ENCODE measurements around the gene NDUFAF2. TPM values are rescaled to one million over a fixed set of nuclear protein-coding genes. Genes with fewer than 3 reads are reported as not detected.

NDUFAF2 gene
- total RNA-seq, 4 donors from 2014 or later: 16.0 to 24.1 (median 20.2) TPM

GRCh38 chr5:60997721-60998120 lies 52.7 kb downstream of the NDUFAF2 start:
- Histone ChIP-seq H3K9me3 (no peaks in the 10 kb centered on the region), H3K36me3 (no peaks in the 10 kb centered on the region), H3K4me1 (no peaks in the 10 kb centered on the region), H3K27me3 (no peaks in the 10 kb centered on the region), H3K27ac (no peak overlapping the region), H3K4me3 (replicated peaks in 1 of 3) (no peak overlapping the region)
- WGBS, 2 donors: 85 to 88% methylated on average over 1 of the region's 1 CpG
- no peak for TF ChIP-seq POLR2A (IDR thresholded peaks at IDR 0.05)
- no peak for TF ChIP-seq CTCF (IDR thresholded peaks at IDR 0.05)
- intact Hi-C loops (cut with DNase I): no loop called here
- DNase-seq: no peak

- TF ChIP-seq CTCF (IDR thresholded peaks at IDR 0.05): no peak
- no peak for TF ChIP-seq POLR2A (IDR thresholded peaks at IDR 0.05)
- Histone ChIP-seq H3K4me3 (replicated peaks in 1 of 3) (no peak overlapping the region), H3K27ac (no peak overlapping the region), H3K27me3 (no peaks in the 10 kb centered on the region), H3K4me1 (no peaks in the 10 kb centered on the region), H3K36me3 (no peaks in the 10 kb centered on the region), H3K9me3 (no peaks in the 10 kb centered on the region)
- DNase-seq: no peak
- intact Hi-C loops (cut with DNase I): no loop called here
Measured at GRCh38 chr5:61000887-61001286, 55.9 kb downstream of the NDUFAF2 start.

GRCh38 chr5:61001647-61002046 lies 56.6 kb downstream of the NDUFAF2 start:
- TF ChIP-seq POLR2A (IDR thresholded peaks at IDR 0.05) (no peak), CTCF (IDR thresholded peaks at IDR 0.05) (no peak)

GRCh38 chr5:61002611-61003355 lies 57.8 kb downstream of the NDUFAF2 start:
- no peak for TF ChIP-seq POLR2A (IDR thresholded peaks at IDR 0.05)
- TF ChIP-seq CTCF (IDR thresholded peaks at IDR 0.05): no peak
- H3K27ac ChIP-seq: no peak overlapping the region
- no peaks in the 10 kb centered on the region for H3K36me3 ChIP-seq
- no peaks in the 10 kb centered on the region for H3K27me3 ChIP-seq
- DNase-seq: no peak
- intact Hi-C loops (cut with DNase I): no loop called here
- no peaks in the 10 kb centered on the region for H3K4me1 ChIP-seq
- H3K9me3 ChIP-seq: no peaks in the 10 kb centered on the region
- WGBS, 2 donors: 69 to 73% methylated on average over 4 of the region's 4 CpGs
- H3K4me3 ChIP-seq (replicated peaks in 1 of 3): no peak overlapping the region

More at GRCh38 chr5:61001647-61002046, 56.6 kb downstream of the NDUFAF2 start:
- no peaks in the 10 kb centered on the region for H3K9me3 ChIP-seq
- H3K4me3 ChIP-seq (replicated peaks in 1 of 3): no peak overlapping the region
- H3K4me1 ChIP-seq: no peaks in the 10 kb centered on the region
- intact Hi-C loops (cut with DNase I): no loop called here
- whole genome bisulfite sequencing, 2 donors: 93 to 97% methylated on average over 3 of the region's 3 CpGs
- no peak for DNase-seq
- no peaks in the 10 kb centered on the region for H3K27me3 ChIP-seq
- H3K36me3 ChIP-seq: no peaks in the 10 kb centered on the region
- H3K27ac ChIP-seq: no peak overlapping the region

- Histone ChIP-seq H3K4me1 (no peaks in the 10 kb centered on the region), H3K9me3 (no peaks in the 10 kb centered on the region), H3K27me3 (no peaks in the 10 kb centered on the region), H3K4me3 (replicated peaks in 1 of 3) (no peak overlapping the region), H3K27ac (no peak overlapping the region), H3K36me3 (no peaks in the 10 kb centered on the region)
- TF ChIP-seq POLR2A (IDR thresholded peaks at IDR 0.05): no peak
- TF ChIP-seq CTCF (IDR thresholded peaks at IDR 0.05): no peak
- DNase-seq: no peak
- intact Hi-C loops (cut with DNase I): no loop called here
Measured at GRCh38 chr5:61004448-61004847, 59.4 kb downstream of the NDUFAF2 start.

All from thyroid gland (tissue), 4 donors.